D341Med (cell line): Measurements from ENCODE around the gene TAF3.

Experiments
- DNase-seq: peaks from one replicate; pipeline ENCODE4 v3.0.0; 2012; ENCODE audit warnings: low spot score

Gene TAF3

DNA sequence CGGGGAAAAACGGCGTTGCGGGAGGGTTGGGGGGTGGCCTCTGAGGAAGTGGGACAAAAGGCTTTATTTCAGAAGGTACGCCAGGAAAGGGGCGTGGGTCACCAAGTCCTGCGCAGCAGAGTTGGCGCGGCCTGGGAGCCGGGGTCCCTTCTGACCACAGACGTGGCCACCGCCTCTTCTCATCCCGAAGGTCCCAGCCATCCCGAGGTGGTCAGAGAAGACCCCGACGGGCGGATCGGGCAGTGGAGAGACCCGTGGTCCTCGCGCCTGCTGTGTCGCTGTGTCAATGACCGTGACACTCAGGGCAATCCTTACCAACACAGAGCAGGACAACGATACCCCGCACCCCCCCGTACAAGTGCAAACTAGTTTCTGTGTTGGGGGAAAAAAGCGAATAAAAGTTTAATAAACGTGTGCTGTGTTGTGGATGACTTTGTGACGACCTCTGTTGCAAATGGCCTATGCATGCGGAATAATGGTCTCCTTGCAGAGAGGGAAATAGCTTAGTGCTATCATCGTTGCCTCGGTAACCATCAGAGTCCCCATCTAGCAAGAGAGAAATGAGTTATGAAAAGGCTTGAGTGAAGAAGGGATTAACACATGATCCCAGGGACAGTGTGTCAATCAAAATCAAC lies 216.8 kb downstream of the TAF3 start:
- no peak for DNase-seq

DNA sequence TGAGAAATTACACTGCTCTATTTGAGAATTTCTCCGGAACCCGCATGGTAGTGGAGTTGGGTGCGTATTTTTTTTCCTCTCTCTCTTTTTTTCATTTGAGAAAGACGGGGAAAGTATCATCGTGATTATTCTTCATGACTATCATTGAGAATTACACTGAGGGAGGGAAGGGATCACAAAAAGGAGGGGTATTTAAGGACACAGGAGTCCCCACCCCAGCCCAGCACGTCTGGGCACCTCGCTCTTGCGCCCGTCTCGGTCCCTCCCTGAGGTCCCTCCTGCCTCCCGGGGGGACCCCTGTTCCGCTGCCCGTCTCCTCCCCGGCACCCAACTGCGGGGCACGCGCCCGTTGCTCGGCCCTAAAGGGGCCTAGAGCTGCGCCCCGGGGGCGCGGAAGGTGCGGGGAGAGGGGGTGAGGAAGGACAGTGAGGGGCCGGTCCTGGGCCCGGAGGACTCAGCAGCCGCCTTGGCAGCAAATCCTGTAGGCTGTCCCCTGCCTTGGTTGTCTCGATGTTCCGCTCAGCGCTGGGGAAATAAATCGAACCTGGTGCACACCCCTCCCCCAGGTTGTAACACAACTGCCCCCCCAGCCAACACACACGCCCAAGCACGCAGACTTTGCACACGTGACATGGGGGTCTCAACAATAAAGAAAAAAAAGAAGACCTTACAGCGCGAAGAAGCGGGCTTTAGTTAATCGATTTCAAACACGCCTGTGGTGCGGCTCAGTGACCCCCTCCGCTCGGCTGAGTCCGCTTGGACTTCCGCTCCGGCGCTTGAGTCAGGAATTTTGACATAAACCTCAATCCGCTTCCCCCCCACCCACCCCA lies 217.6 kb downstream of the TAF3 start:
- DNase-seq, result no peak

DNA sequence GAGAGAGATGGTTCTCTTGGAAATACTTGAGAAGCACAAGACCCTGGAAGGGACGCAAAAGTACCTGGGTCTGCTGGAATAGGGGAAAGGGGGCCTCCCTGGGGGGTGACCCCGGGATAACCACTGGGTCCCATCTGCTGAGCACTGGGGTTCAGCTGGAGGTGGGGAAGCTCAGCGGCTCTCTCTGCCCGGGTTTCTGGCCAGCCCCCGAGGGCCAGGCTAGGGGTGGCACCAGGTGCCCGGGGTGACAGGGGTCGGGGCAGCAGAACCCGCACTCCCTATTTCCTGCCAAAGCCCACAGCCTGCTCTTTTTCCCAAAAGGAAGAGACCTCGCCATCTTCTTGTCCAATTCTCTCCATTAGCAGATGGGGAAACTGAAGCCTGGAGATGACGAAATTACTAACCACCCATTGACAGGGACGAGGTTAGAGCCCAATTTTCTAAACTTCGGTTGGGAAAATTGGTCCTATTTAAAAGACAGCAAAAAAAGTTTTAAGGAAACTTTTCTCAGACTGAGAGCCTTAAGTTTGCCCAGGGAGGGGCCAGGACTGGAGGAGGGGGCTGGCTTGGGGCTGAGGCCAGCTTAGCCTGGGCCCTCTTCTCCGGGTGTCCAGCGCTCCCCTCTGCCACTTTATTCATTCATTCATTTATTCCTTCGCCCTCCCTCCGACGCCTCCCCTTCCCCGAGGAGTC lies 218.3 kb downstream of the TAF3 start:
- no peak for DNase-seq

DNA sequence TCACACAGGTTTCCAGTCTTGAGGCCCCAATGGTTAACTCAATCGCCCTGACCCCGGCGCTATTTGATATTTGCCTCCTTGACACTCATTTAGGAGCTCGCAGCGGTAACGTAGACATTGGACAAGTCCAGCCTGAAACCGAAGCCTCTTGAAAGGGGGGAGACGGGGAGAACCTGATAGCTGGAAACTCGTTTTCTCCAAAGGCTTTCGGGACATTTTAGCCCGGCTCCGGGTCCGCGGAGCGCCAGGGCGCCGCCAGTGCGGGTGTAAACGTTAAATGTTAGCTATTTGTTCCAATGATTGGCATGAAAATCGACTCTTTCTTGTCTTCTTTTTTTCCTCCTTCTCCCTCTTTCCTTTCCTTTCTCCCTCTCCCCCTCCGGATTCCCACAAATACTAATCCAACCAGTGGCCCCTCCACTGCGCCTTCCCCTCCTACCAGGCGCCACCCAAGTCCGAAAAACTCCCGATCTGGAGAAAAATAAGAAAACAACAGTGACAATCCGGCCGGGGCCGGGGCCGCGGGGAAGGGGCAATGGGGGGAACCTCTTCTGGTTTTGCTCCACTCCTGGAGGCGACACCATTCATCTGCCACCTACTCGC lies 219.0 kb downstream of the TAF3 start:
- no peak for DNase-seq

DNA sequence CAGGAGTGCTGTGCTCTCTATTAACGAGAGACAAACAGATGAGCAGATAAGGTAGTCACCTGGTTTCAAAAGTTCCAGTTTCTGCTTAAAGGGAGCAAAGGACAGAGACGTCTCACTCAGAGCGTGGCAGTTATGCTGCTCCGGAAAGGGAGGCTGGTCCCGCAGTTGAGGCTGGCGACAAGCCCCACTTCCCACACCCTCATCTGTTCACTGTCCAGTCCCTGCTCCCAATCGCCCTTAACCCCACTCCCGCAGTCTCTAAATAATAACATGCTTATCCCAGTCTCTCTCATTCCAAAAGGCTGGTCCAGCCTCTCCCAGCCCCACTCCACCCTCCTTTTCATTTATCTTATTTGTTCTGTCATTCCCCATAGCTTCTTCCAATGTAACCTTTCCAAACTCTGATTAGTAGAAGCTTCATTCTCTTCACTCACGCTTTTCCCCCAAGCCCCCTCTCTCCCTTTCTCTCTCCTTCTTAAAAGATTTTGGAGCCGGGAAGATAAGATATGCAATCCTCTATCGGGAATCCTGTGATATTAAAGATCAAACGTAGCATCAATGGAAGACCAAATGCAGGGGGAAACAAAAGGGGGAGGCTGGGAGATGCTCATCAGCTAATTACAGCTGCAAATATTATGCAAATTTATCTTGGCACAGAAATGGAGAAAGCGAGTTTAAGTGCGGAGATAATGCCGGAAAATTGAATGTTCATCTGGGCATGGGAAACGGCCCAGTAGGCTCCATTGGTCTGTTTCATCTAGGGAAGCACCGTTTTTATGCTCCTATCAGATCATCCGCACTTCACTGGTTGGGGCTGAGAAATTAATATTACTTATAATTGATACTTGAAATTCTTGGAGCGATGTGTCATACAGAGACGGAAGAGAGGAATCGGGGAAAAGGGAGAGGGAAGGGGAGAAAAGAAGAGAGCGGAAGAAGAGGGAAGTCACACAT lies 219.9 kb downstream of the TAF3 start:
- DNase-seq, result no peak

DNA sequence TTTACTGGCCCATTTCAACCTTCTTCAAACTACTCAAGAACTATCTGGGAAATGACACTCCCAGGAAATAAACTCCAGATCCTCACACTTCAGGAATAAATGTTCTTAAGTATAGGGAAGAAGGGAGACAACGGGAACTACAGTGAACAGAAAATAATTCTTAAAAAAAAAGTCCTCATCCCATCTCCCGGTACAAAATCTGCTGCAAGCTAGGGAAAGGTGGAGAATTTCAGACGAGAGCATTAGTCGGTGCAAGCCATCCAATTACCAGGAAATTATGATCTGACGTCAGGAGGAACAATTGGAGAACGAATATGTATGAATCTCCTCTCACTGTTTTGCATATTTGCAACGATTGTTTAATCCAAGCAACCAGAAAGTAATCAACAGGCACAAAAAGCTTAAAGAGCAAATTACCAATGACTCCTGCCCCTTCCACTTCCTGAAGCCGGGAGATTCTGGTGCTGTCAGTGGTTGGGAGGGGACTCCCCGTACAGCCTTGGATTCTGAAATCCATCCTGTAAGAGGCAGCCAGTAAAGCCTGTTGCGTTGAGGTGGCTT lies 221.1 kb downstream of the TAF3 start:
- no peak for DNase-seq

DNA sequence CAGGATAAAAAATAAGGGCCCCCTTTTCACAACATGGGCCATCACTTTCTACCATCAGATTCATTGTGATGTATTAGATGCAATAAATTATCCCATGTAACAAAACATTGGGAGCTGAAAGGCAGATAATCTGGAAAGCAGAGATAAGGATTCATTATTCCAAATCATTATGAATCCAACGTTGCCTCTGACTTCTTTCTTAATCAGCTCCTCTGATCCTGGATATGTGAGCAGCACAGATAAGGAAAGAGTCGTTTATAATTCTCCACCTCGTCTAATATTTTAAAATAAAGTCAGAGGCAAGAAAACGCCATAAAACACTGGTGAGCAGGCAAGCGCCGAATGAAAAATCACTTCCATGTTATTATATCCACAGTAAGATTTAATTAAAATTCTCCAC lies 222.3 kb downstream of the TAF3 start:
- no peak for DNase-seq

DNA sequence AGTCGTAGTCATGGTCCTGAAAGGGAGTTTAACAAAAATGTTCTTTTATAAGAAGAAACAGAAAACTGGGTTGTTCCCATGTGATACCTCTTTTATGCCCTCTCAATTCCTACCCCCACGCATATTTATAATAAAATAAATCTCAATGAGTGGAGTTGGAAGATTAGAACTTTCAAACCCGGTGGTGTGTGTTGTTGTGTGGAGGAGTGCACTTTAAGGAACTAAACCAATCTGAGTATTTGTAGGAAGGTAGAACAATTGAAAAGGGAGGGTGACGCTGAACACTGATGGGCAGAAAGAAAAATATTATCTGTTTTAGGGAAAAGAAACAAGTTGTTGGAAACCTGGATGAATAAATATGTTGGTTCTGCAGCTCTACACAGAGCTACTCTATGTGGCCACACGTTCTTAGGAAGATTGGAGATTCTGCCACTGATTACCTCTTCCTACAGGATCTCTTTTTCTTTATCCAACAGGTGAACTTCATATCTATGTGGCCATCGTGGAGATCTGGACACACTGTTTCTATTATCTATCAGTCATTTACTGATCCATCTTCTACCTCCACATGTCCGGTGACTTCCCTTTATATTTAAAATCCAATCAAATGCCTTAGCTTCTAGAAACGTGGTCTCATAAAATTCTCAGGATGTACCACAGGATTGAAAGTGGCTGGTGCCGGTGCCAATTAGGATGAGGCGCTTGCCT lies 223.1 kb downstream of the TAF3 start:
- no peak for DNase-seq

DNA sequence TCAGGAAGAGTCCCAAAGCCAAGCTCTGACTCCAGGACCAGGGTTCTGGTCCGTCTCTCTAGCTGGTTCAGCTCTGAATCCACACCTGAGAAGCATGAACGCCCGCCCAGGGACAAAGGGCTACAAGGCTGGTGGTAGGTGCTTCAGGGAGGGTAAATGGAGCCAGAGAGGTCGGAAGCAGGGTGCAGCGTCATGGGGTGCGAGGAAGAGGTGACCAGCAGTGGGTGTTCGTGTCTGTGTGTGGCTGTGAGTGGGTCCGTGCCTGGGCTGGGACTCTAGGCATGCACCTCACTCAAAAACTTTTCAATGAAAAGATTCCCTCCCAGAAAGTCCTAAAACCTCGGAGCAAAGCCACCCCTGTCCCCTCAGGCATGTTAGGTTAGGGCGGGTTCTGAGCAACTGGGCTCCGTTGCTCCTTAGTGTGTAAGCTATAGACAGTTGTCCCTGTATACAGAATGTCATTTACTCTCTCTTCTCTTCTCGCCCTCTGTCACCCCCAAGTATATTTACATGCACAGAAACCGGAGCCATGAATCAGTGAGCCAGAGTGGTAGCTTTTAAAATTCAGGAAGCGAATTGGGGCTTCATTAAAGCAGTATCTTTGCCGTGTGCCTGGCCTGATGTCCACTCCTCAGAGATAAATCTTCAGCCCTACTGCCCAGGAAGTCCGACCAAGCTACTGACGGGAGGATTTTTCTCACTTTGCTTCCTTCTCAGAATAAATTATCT lies 223.9 kb downstream of the TAF3 start:
- no peak for DNase-seq

DNA sequence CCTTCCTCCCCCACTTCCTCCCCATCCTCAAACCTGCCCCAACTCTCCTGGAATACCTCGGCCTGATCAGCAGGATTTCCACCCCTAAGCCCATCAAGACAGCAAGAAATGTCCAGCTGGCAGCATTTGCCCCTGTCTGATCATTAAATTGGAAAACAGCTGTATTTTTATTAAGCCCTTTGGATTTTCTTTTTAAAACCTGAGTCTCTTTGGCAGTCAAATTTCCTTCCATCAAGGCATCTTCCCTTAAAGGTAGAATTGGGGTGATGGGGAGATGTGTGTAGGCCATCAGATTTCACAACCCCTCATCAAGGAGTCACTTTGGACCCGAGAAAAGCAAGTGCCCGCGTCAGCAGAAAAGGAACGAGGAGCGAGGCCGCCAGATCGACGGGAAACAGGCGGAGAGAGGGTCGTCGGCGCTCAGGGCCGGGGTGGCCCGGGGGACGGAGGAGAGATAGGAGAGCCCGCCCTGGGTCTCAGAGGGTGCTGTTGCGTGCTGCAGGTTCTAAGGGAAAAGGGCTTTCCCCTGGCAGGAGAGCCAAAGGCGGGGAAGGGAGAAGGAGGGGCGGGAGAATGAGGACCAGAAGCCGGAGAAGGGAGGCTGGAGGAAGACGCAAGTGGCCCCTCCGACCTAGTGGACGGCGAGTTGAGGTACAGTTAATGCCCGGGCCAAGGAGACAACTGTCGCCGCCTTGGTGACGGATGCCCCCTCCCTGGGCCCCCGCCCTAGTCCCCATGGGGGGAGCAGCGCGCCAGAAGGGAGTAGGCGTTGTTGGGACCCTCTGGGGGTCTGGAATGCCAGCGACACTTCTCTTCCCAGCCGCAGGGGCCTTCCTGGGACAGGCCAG lies 224.6 kb downstream of the TAF3 start:
- DNase-seq, result no peak

DNA sequence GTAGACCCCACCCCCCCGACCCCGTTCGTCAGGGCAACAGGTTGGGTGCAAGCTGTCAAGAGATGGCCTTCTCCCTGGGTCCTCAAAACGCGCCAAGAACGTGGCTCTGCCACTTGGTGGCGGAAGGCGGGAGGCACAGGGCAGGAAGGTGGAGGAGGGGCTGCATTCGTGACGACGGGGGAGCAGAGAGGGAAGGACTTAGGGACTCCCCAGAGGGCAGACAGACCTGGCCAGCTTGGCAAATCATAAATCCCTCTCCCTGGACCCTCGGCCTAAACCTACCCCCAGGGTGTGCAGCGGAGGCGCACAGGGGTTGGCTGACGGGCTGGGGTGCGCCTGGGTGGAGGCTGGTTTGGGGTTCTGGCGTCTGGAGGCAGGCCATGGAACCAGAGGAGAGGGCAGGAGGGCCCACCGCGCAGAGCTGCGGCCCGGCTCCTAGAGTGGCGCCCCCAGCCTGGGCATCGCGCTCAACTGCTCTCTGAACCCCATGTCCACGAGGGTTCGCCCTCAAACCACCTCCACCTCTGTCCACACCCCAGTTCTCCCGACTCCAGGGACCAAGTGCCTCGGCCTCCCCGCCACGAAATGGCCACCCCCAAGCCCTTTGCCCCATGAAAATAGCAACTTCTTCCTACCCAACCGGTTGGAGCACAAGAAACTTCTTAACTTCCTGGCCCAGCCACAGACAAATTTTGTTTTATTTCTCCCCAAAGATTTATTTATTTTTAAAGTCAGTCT lies 225.4 kb downstream of the TAF3 start:
- no peak for DNase-seq

DNA sequence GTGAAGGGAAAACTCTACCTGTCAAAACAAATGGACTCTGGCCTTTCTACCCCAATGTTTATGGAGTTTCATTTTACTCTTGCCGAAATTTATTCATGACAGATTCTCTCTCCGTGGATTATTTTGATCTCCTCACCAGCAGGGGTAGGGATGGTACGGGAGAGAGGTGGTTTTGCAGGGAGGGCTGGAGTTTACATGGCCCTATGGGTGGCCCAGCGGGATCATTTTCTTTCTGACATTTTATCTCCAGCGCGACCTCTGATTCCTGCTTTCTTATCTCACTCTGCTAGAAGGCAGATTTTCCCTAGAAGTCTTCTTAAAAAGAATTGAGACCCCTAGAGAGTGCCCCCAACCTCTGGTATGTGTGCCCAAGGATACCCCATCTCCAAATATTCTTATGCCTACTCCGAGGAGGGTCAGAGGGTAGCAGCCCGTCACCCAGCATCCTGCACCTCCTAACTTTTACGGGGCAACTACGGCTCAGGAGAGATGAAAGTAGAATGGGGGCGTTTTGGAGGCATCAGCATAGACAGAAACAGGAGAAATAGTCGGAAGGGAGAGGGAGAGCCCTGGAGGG lies 226.1 kb downstream of the TAF3 start:
- no peak for DNase-seq

DNA sequence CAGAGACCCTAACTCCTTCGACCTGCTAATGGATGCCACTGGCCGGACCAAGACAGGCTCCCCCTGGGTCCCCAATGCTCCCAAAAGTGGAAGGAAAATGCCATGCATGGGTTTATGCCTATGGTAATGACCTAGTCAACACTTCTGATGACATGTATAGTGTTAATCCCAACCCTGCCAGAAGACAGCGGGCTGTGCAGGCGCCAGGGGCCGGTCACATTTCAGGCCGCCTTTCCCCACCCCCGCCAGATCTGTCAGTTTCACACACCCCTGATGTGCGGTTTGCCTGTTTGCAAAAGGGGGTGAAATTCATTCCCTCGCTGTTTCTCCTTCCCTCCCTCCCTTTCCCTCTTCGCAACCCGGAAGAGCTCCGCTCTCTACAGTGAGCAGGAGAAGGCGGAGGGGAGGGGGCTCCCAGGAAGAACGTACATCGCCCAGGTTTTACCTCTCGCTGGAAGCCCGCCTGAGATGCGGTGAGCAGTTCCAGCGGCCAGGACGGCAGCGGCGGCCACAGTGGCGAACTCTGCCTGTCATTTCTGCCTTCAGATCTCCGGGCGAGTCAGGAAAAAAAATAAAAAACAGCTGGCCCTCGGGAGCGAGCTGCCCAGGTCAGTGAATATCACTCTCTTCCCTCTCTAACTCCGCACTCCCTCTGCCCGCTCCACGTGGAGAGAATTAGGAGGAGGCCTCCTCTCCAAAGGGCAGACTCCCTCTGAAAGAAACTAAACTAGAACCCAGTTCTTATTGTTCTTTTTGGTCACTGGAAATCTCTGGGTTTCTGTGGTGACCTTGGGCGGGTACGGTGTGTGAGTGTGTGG lies 226.8 kb downstream of the TAF3 start:
- no peak for DNase-seq

DNA sequence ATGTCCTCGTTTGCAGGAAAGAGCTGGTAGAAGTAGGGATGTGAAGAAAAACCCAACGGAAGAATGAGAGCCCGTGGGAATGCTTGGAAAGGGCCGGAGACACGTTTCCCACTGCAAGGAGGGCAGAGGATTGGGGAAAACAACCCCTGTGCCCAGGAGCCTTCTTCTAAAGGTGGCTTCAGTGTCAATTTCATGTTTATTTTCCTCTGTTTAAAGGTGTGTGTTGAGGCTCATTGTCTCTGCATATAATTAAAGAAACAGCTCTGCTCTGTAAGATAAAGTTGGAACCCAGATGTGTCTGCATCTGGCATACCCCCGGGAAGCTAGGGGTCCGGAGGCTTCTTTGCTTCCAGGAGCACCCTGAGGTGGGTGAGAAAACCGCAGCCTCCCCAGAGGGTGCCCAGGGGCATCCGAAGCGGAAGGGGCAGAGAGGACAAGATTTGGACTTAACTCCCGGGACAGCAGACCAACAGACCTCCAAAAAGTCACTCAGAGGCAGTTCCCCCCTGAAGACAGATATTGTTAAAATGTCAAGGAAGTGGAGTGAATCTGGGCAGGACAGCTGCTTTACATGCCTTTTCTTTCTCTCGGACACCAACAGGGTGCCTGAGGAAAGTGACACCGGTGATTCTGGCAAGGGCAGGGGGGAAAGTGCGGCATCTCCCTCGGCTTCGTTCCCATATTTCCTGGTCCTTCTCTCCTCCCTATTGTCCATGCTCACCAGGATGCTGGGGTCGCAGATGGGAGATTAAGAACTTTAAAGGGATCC lies 227.6 kb downstream of the TAF3 start:
- no peak for DNase-seq

DNA sequence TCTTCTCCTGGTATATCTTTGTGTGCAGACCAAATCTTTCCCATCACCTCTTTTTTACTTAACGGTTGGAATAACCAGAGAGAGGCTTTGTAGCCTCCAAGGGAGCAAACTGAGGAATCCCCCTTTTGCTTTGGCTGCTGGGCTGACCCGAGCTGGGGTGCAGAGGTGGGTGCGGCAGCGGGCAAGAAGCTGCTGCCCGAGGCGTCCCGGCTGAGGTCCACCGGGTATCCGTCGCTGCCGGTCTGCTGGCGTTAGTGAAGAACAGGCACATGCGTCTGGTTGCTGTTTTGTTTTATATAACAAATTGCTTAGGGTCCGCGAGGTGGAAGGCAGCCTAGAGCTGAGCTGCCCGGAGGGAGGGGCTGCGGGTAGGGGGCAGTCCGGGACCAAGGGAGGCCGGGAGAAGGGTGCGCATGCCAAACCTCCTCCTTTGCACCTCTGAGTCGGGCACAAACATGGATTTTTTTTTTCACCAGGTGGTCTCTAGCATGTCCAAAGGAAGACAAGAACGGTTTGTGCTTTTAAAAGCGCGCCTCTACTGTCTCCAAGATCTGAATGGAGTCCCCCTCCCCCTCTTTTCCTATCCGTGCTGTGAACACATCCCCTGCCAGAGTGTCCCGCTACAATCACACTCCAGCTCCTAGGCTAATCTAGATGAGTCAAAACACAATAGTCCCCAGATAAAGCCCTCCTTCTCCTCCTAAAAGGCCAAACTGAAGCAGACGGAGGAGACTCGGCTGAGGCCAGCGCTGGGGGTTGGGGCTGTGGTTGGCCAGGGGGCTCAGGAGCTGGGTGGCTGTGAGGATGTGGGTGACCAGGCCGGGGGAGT lies 229.4 kb downstream of the TAF3 start:
- no peak for DNase-seq
